H9 (cell line): ENCODE data around the gene TPM2. TPM values are rescaled to one million over a fixed set of nuclear protein-coding genes. Genes with fewer than 3 reads are reported as not detected.

Experiments used
- DNase-seq: peaks from one replicate; pipeline ENCODE4 v3.0.0-alpha.2; 2017
- H2AFZ ChIP-seq: one replicate; pipeline ENCODE4 v1.6.1; 2013; ENCODE audit warnings: mild to moderate bottlenecking, low read length, control low read depth, moderate library complexity
- H2AK5ac ChIP-seq: 2 replicates; pipeline ENCODE4 v1.6.1; 2013; ENCODE audit warnings: low read length, control low read depth, mixed read lengths; ENCODE audit not compliant: insufficient read length
- H2BK120ac ChIP-seq: one replicate; pipeline ENCODE4 v1.6.1; 2013; ENCODE audit warnings: low read depth, mild to moderate bottlenecking, low read length, control low read depth, inconsistent platforms; ENCODE audit not compliant: poor library complexity, severe bottlenecking
- H2BK12ac ChIP-seq: 2 replicates; pipeline ENCODE4 v1.6.1; 2013; ENCODE audit warnings: low read length, control low read depth, mixed read lengths, low read depth; ENCODE audit not compliant: insufficient read length
- H2BK15ac ChIP-seq: 2 replicates; pipeline ENCODE4 v1.6.1; 2013; ENCODE audit warnings: low read depth, low read length, control low read depth
- H2BK20ac ChIP-seq: one replicate; pipeline ENCODE4 v1.6.1; 2013; ENCODE audit warnings: low read depth, mild to moderate bottlenecking, low read length, control low read depth, inconsistent platforms; ENCODE audit not compliant: poor library complexity, severe bottlenecking
- H2BK5ac ChIP-seq: 2 replicates; pipeline ENCODE4 v1.6.1; 2013; ENCODE audit warnings: low read length, control low read depth, mixed read lengths; ENCODE audit not compliant: insufficient read length
- H3K14ac ChIP-seq: 2 replicates; pipeline ENCODE4 v1.6.1; 2013; ENCODE audit warnings: low read length, control low read depth; ENCODE audit not compliant: insufficient read depth
- H3K18ac ChIP-seq: 2 replicates; pipeline ENCODE4 v1.6.1; 2013; ENCODE audit warnings: low read depth, mild to moderate bottlenecking, mixed read lengths, low read length, control low read depth; ENCODE audit not compliant: insufficient read length
- H3K23ac ChIP-seq: 2 replicates; pipeline ENCODE4 v1.6.1; 2013; ENCODE audit warnings: low read length, control low read depth, mixed read lengths, low read depth; ENCODE audit not compliant: insufficient read length
- H3K23me2 ChIP-seq: 2 replicates; pipeline ENCODE4 v1.6.1; 2013; ENCODE audit warnings: low read depth, mild to moderate bottlenecking, mixed read lengths, low read length, control low read depth; ENCODE audit not compliant: insufficient read length, poor library complexity, severe bottlenecking
- H3K27ac ChIP-seq: 2 replicates; pipeline ENCODE4 v1.5.1; 2013; ENCODE audit warnings: low read length, control low read depth, mixed read lengths, low read depth; ENCODE audit not compliant: insufficient read length
- H3K27me3 ChIP-seq: 2 replicates; pipeline ENCODE4 v1.6.1; 2013; ENCODE audit warnings: low read length, control low read depth, inconsistent platforms; ENCODE audit not compliant: insufficient read depth
- H3K4ac ChIP-seq: 2 replicates; pipeline ENCODE4 v1.6.1; 2013; ENCODE audit warnings: low read depth, mild to moderate bottlenecking, control low read depth, inconsistent platforms, low read length, moderate library complexity
- H3K4me1 ChIP-seq: 2 replicates; pipeline ENCODE4 v1.6.1; 2013; ENCODE audit warnings: low read length, control low read depth, inconsistent platforms; ENCODE audit not compliant: insufficient read depth
- H3K4me2 ChIP-seq: 2 replicates; pipeline ENCODE4 v1.6.1; 2013; ENCODE audit warnings: low read length, control low read depth, mixed read lengths; ENCODE audit not compliant: insufficient read length, insufficient read depth
- H3K56ac ChIP-seq: 2 replicates; pipeline ENCODE4 v1.6.1; 2013; ENCODE audit warnings: low read depth, mild to moderate bottlenecking, mixed read lengths, low read length, control low read depth; ENCODE audit not compliant: insufficient read length
- H3K79me1 ChIP-seq: 2 replicates; pipeline ENCODE4 v1.6.1; 2013; ENCODE audit warnings: low read depth, mild to moderate bottlenecking, moderate library complexity, low read length, control low read depth, inconsistent platforms; ENCODE audit not compliant: insufficient read depth, poor library complexity, severe bottlenecking
- H3K79me2 ChIP-seq: 2 replicates; pipeline ENCODE4 v1.6.1; 2013; ENCODE audit warnings: low read length, control low read depth, inconsistent platforms; ENCODE audit not compliant: insufficient read depth
- H3K9ac ChIP-seq: 2 replicates; pipeline ENCODE4 v1.6.1; 2013; ENCODE audit warnings: low read length, control low read depth, mixed read lengths; ENCODE audit not compliant: insufficient read length; ENCODE audit errors: extremely low read depth
- H3K9me3 ChIP-seq: one replicate; pipeline ENCODE4 v1.6.1; 2013; ENCODE audit warnings: low read depth, low read length, inconsistent platforms; ENCODE audit not compliant: control insufficient read depth
- H3T11ph ChIP-seq: one replicate; pipeline ENCODE4 v1.6.1; 2013; ENCODE audit warnings: mild to moderate bottlenecking, low read length, control low read depth, inconsistent platforms
- H4K20me1 ChIP-seq: one replicate; pipeline ENCODE4 v1.6.1; 2013; ENCODE audit not compliant: control insufficient read depth, insufficient read length, insufficient read depth
- H4K5ac ChIP-seq: 2 replicates; pipeline ENCODE4 v1.6.1; 2013; ENCODE audit warnings: low read depth, mild to moderate bottlenecking, mixed read lengths, low read length, control low read depth; ENCODE audit not compliant: insufficient read length
- H4K8ac ChIP-seq: replicated peaks from 2 replicates; pipeline ENCODE4 v1.6.1; 2013; ENCODE audit warnings: low read length, control low read depth, mixed read lengths, low read depth; ENCODE audit not compliant: insufficient read length
- H4K91ac ChIP-seq: 2 replicates; pipeline ENCODE4 v1.6.1; 2013; ENCODE audit warnings: low read depth, mild to moderate bottlenecking, moderate library complexity, mixed read lengths, low read length, control low read depth; ENCODE audit not compliant: insufficient read length
- H3K27ac Mint-ChIP-seq, 3 experiments: 2 replicates in 2 of 3; 3 replicates in 1 of 3; pipeline ENCODE4 v1.8.0; 2020 to 2021; ENCODE audit warnings: mixed read lengths in 3 of 3, mild to moderate bottlenecking in 1 of 3, moderate library complexity in 1 of 3
- H3K27me3 Mint-ChIP-seq: 2 replicates; pipeline ENCODE4 v1.8.0; 2021; ENCODE audit warnings: low read depth, mild to moderate bottlenecking, moderate library complexity, mixed read lengths
- H3K36me3 Mint-ChIP-seq, 3 experiments: 2 replicates in 2 of 3; 3 replicates in 1 of 3; pipeline ENCODE4 v1.8.0; 2020 to 2021; ENCODE audit warnings: low read depth in 3 of 3, mixed read lengths in 3 of 3; ENCODE audit not compliant: insufficient read depth in 1 of 3
- H3K4me1 Mint-ChIP-seq, 2 experiments: 2 replicates each; pipeline ENCODE4 v1.8.0; 2020; ENCODE audit warnings: mixed read lengths in 2 of 2
- H3K4me3 Mint-ChIP-seq, 2 experiments: 2 replicates in 1 of 2; 3 replicates in 1 of 2; pipeline ENCODE4 v1.8.0; 2020 to 2021; ENCODE audit warnings: mild to moderate bottlenecking in 2 of 2, mixed read lengths in 2 of 2, moderate library complexity in 1 of 2
- H3K9me3 Mint-ChIP-seq, 2 experiments: 2 replicates in 1 of 2; 3 replicates in 1 of 2; pipeline ENCODE4 v1.8.0; 2020; ENCODE audit warnings: mild to moderate bottlenecking in 2 of 2, mixed read lengths in 2 of 2, moderate library complexity in 1 of 2
- CTCF ChIP-seq: fragments of 200-600 bp; sonication (generic); conservative IDR thresholded peaks from 3 replicates; pipeline ENCODE4 v1.8.0; 2021; ENCODE audit warnings: antibody characterized with exemption, mild to moderate bottlenecking
- WGBS: extraction: QIAGEN DNeasy Blood & Tissue Kit; methylation state at CpG from one replicate; pipeline ENCODE4 v1.1.7; 2013; ENCODE audit warnings: missing lambda C conversion rate, low lambda C conversion rate, mixed read lengths; ENCODE audit not compliant: insufficient read length; ENCODE audit errors: extremely low coverage; 5-methylcytosine and 5-hydroxymethylcytosine counted together
- total RNA-seq: library from RNA; stranded (reverse); gene quantifications from 2 replicates; pipeline ENCODE4 v1.2.1, GENCODE V29; 2021

TPM2 gene
- total RNA-seq, 1 experiment from 2014 or later = 225 TPM

GRCh38 chr9:35691757-35692301 lies 2.1 kb upstream of the TPM2 start:
- no peak overlapping the region for H3K56ac ChIP-seq
- H2BK15ac ChIP-seq = no peak overlapping the region
- no peaks in the 10 kb centered on the region for H4K20me1 ChIP-seq
- no peak overlapping the region for H3K18ac ChIP-seq
- no peak overlapping the region for H3K14ac ChIP-seq
- H3K4me2 ChIP-seq = peak overlapping the region; percentile 65
- no peaks in the 10 kb centered on the region; the same call in 1 of the 2 replicates for H3K79me2 ChIP-seq
- H2AK5ac ChIP-seq = no peak overlapping the region
- H3T11ph ChIP-seq = no peak overlapping the region
- no peak overlapping the region for H4K5ac ChIP-seq
- peak overlapping the region in 1 of 3 experiments; percentile 42; a peak in 2 of 7 replicates for H3K27ac Mint-ChIP-seq
- H2BK20ac ChIP-seq = no peak overlapping the region
- DNase-seq = peak; percentile 52
- peak; percentile 31; the same call in 2 of the 3 replicates for TF ChIP-seq CTCF
- peaks cover 6 to 22% (median 13%) of the 10 kb centered on the region in 3 experiments for H3K36me3 Mint-ChIP-seq
- H3K4ac ChIP-seq = no peak overlapping the region
- no CpG with 5 or more reads among the region's 13 CpGs for WGBS
- no peak overlapping the region for H3K9ac ChIP-seq
- no peaks in the 10 kb centered on the region for H3K27me3 ChIP-seq
- no peak overlapping the region for H4K8ac ChIP-seq
- peaks cover 3% of the 10 kb centered on the region; the same call in 1 of the 2 replicates for H3K4me1 ChIP-seq
- no peak overlapping the region for H2BK120ac ChIP-seq
- no peak overlapping the region for H4K91ac ChIP-seq
- H3K9me3 Mint-ChIP-seq = peaks cover 0 to 2% of the 10 kb centered on the region in 2 experiments; a peak in 2 of 5 replicates
- H2BK5ac ChIP-seq = no peak overlapping the region
- peaks cover 6% of the 10 kb centered on the region for H3K23me2 ChIP-seq
- H3K9me3 ChIP-seq = no peaks in the 10 kb centered on the region
- no peaks in the 10 kb centered on the region for H3K79me1 ChIP-seq
- H3K27ac ChIP-seq = no peak overlapping the region
- H3K4me3 Mint-ChIP-seq = peak overlapping the region; percentile 84 to 93
- H2BK12ac ChIP-seq = no peak overlapping the region
- no peak overlapping the region for H3K23ac ChIP-seq
- H2AFZ ChIP-seq = no peak overlapping the region
- H3K27me3 Mint-ChIP-seq = no peaks in the 10 kb centered on the region; the same call in 1 of the 2 replicates
- peaks cover 26 to 27% of the 10 kb centered on the region in 2 experiments for H3K4me1 Mint-ChIP-seq
